Left ventricle myocardium inferior (tissue), 1 donor: Measurements from ENCODE around the gene NTF4. TPM values are rescaled to one million over a fixed set of nuclear protein-coding genes. Genes with fewer than 3 reads are reported as not detected.

ENCODE experiments used
- DNase-seq: peaks from one replicate; pipeline ENCODE4 v3.0.0-alpha.2; 2020
- H3K27ac ChIP-seq: fragments of 200-600 bp; replicated peaks from 2 replicates; pipeline ENCODE4 v1.8.0; 2021
- H3K27me3 ChIP-seq: fragments of 200-600 bp; 2 replicates; pipeline ENCODE4 v1.8.0; 2021; ENCODE audit warnings: low read depth
- H3K36me3 ChIP-seq: fragments of 200-600 bp; 2 replicates; pipeline ENCODE4 v1.8.0; 2021
- H3K4me1 ChIP-seq: fragments of 200-600 bp; 2 replicates; pipeline ENCODE4 v1.8.0; 2021
- H3K4me3 ChIP-seq: fragments of 200-600 bp; 2 replicates; pipeline ENCODE4 v1.8.0; 2021; ENCODE audit warnings: mild to moderate bottlenecking, moderate library complexity
- H3K9me3 ChIP-seq: fragments of 200-600 bp; replicated peaks from 2 replicates; pipeline ENCODE4 v1.8.0; 2021
- intact Hi-C: fragments of 100-400 bp; cut with micrococcal nuclease; formaldehyde crosslinking; loops from one replicate; pipeline ENCODE4 v1.11.0; 2022
- long read RNA-seq: library from polyadenylated mRNA; unstranded; transcript quantifications from one replicate; pipeline ENCODE4 v2.0.0, GENCODE V29; 2021
- total RNA-seq: library from RNA; stranded (reverse); fragmentation: NEBNext Ultra II Directional; extraction: Animal tissue kit (Norgen Biotek cat#: 25700); gene quantifications from one replicate; pipeline ENCODE4 v1.2.1, GENCODE V29; 2021
- TF ChIP-seq, protein P1 (sequence below): fragments of 200-600 bp; IDR thresholded peaks from 2 replicates; pipeline ENCODE4 v1.8.0; 2021; ENCODE audit warnings: antibody characterized with exemption, mild to moderate bottlenecking, borderline replicate concordance
- donor health status: DM: no; HTN: yes; CAD: no; lungs with severe emphysema.

Gene NTF4
- total RNA-seq = not detected
- long read RNA-seq = 0 reads

DNA sequence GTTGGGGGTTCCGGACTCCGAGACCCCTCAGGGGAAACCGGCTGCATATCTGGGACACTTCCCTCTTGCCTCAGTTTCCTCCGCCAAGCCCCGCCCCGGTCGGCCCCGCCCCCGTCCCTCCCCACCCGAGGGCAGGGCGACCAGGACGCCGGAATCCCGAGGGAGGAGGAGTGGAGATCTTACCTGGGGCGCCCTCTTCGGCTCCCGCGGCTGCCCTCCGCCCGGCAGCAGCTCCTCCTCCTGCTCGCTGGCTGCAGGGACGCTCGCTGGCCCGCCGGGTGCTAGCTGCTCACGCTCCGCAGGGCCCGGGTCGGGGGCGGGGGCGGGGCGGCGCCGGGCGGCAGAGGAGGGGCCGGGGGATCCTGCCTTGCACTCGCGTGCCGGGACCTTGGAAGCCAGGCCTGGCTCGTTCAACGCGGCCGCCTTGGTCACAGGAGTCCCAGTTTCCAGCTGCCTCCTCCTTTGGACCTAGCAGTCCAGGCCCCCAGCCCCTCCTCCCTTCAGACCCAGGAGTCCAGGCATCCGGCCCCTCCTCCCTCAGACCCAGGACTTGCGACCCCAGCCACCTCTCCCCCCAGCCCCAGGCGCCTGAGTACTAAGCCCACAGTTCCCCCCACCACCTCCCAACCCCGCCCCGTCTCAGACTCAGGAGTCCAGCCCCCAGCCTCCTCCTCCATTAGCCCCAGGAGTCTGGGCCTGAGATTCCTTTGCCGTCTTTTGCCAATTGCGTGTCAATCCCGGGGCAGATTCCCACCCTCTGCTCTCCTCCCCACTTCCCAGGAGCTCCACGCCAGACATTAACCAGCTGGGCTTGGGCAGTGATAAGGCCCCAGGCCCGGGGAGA lies at the start of gene NTF4:
TSS of gene NTF4 (minus strand) at position 51 of the 844 bp plus-strand sequence. CDS start 2,821 bp downstream, outside the sequence.
- no peak for DNase-seq
- H3K4me1 ChIP-seq = peaks cover 18% of the 10 kb centered on the region
- TF ChIP-seq, protein P1, sequence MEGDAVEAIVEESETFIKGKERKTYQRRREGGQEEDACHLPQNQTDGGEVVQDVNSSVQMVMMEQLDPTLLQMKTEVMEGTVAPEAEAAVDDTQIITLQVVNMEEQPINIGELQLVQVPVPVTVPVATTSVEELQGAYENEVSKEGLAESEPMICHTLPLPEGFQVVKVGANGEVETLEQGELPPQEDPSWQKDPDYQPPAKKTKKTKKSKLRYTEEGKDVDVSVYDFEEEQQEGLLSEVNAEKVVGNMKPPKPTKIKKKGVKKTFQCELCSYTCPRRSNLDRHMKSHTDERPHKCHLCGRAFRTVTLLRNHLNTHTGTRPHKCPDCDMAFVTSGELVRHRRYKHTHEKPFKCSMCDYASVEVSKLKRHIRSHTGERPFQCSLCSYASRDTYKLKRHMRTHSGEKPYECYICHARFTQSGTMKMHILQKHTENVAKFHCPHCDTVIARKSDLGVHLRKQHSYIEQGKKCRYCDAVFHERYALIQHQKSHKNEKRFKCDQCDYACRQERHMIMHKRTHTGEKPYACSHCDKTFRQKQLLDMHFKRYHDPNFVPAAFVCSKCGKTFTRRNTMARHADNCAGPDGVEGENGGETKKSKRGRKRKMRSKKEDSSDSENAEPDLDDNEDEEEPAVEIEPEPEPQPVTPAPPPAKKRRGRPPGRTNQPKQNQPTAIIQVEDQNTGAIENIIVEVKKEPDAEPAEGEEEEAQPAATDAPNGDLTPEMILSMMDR = no peak
- no peaks in the 10 kb centered on the region for H3K36me3 ChIP-seq
- peak within 1 kb of the TSS; percentile 53 for H3K4me3 ChIP-seq
- H3K9me3 ChIP-seq = no peaks in the 10 kb centered on the region
- peaks cover 94% of the 10 kb centered on the region for H3K27me3 ChIP-seq
- intact Hi-C loops = no loop called here
- no peak within 1 kb of the TSS for H3K27ac ChIP-seq

DNA sequence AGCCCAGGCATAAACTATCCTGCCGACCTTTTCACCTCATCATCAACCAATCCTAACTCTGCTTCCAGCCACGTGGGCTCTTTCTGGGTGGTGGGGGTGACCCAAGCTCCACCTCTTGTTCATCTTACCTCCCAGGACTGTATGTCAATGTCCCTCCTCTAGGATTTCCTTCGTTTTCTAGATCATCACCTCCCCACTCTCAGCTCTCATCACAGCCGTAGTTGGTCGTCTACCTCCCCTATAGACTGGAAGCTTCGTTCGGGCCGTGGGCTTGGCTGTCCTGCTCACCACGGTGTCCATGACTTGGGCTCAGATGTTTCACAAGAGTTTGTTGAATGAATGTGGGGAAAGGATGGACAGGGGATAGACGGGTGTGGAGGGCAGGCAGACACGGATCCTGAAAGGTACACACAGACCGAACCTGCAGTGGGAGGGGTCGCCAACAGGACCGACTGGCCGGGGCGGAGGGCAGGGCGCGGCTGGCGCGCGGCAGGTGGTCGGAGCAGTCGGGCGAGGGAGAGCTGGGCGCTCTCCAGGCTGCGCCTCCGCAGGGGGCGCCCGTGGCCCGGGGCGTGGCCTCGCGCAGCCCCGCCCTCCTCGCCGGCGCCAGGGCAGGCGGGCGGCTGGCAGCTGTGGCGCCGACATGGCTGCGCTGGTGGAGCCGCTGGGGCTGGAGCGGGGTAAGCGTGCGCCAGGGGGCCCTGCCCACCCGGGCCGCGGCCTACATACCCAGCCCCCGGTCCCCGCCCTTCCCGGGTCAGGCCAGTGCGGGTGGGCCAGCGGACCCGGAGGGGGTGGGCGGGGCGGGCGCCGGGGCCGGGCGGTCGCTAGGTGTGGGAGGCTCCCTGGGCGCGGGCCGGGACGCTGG lies 49.4 kb upstream of the NTF4 start, which contains the start of gene LIN7B:
TSS of gene LIN7B (plus strand) at position 609 of the 868 bp plus-strand sequence. CDS start at position 644, 35 bp downstream.
- Histone ChIP-seq H3K4me1 (peaks cover 57% of the 10 kb centered on the region), H3K9me3 (no peaks in the 10 kb centered on the region), H3K36me3 (peaks cover 1% of the 10 kb centered on the region), H3K27ac (peak within 1 kb of the TSS; percentile 92), H3K4me3 (peak within 1 kb of the TSS; percentile 97), H3K27me3 (no peaks in the 10 kb centered on the region)
- TF ChIP-seq, protein P1 = peak; percentile 74
- intact Hi-C loops = no loop called here
- DNase-seq = peak; percentile 71

DNA sequence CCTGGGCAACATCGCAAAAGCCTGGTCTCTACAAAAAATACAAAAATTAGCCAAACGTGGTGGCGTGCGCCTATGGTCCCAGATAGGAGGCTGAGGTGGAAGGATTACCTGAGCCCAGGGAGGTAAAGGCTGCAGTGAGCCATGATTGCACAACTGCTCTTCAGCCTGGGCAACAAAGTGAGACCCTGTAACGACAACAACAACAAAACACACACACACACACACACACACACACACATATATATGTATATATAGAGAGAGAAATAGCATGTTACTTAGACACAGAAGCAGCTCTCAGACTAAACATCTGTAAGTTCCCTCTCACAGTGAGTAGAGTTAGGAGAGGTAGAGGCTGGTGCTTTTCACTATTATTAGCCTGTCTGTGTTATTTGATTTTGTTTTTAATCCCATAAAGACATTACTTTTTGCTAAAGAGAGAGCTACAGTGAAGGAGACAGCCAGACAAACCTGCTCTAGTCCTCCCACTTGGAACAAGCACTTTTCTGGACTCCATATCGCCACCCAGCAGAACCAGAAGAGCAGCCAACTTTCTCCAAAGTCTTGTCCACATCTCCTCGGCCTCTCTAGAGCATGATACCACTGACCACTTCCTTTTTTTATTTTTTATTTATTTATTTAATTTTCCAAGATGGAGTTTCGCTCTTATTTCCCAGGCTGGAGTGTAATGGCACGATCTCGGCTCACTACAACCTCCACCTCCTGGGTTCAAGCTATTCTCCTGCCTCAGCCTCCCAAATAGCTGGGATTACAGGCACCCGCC lies 46.8 kb upstream of the NTF4 start:
- H3K27me3 ChIP-seq = no peaks in the 10 kb centered on the region
- no peak for DNase-seq
- peaks cover 27% of the 10 kb centered on the region for H3K36me3 ChIP-seq
- no peak overlapping the region for H3K27ac ChIP-seq
- TF ChIP-seq, protein P1 = no peak
- no peak overlapping the region for H3K4me3 ChIP-seq
- intact Hi-C loops = no loop called here
- no peaks in the 10 kb centered on the region for H3K9me3 ChIP-seq
- peaks cover 40% of the 10 kb centered on the region for H3K4me1 ChIP-seq

DNA sequence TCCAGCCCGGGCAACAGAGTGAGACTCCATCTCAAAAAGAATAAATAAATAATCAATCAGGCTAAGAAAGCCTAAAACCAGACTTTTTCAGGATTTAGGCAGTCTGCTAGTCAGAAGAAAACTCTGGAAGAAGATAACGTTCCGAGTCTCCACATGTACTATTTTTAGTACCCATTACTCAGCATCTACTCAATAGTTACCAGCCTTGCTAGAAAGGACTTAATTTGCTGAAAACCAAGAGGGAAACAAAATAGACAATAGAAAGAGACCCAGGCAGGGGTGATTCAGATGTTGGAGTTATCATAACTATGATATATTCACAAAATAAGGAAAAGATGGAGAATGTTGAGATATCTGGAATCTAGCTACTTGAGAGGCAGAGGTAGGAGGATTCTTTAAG lies 45.9 kb upstream of the NTF4 start:
- no peak for DNase-seq
- TF ChIP-seq, protein P1 = no peak
- peak overlapping the region; percentile 27 for H3K27ac ChIP-seq
- peaks cover 36% of the 10 kb centered on the region for H3K36me3 ChIP-seq
- no peaks in the 10 kb centered on the region for H3K9me3 ChIP-seq
- peaks cover 40% of the 10 kb centered on the region for H3K4me1 ChIP-seq
- intact Hi-C loops = no loop called here
- no peaks in the 10 kb centered on the region for H3K27me3 ChIP-seq
- H3K4me3 ChIP-seq = no peak overlapping the region
